Duodenal mucosa (tissue), 2 donors: ENCODE measurements around the gene ST8SIA6.

Experiments used
- H3K27ac ChIP-seq: one replicate; pipeline ENCODE4 v1.7.0; 2013; ENCODE audit warnings: low read depth, low read length
- H3K27me3 ChIP-seq, 2 donors: one replicate each; pipeline ENCODE4 v1.7.0; 2013; ENCODE audit warnings: low read length in 2 of 2, control low read depth in 1 of 2; ENCODE audit not compliant: insufficient read depth in 2 of 2, control insufficient read depth in 1 of 2
- H3K36me3 ChIP-seq, 2 donors: one replicate each; pipeline ENCODE4 v1.7.0; 2013; ENCODE audit warnings: low read length in 2 of 2, control low read depth in 1 of 2; ENCODE audit not compliant: insufficient read depth in 2 of 2, control insufficient read depth in 1 of 2
- H3K4me1 ChIP-seq, 2 donors: one replicate each; pipeline ENCODE4 v1.7.0; 2013; ENCODE audit warnings: low read length in 2 of 2, control low read depth in 1 of 2; ENCODE audit not compliant: insufficient read depth in 2 of 2, control insufficient read depth in 1 of 2
- H3K4me3 ChIP-seq, 2 donors: one replicate each; pipeline ENCODE4 v1.7.0; 2013; ENCODE audit warnings: low read length in 2 of 2, low read depth in 1 of 2
- H3K9ac ChIP-seq, 2 donors: one replicate each; pipeline ENCODE4 v1.7.0; 2013; ENCODE audit warnings: low read length in 2 of 2, low read depth in 1 of 2
- H3K9me3 ChIP-seq, 2 donors: one replicate each; pipeline ENCODE4 v1.7.0; 2013; ENCODE audit warnings: low read length in 2 of 2, control low read depth in 1 of 2; ENCODE audit not compliant: control insufficient read depth in 1 of 2

Gene ST8SIA6

DNA sequence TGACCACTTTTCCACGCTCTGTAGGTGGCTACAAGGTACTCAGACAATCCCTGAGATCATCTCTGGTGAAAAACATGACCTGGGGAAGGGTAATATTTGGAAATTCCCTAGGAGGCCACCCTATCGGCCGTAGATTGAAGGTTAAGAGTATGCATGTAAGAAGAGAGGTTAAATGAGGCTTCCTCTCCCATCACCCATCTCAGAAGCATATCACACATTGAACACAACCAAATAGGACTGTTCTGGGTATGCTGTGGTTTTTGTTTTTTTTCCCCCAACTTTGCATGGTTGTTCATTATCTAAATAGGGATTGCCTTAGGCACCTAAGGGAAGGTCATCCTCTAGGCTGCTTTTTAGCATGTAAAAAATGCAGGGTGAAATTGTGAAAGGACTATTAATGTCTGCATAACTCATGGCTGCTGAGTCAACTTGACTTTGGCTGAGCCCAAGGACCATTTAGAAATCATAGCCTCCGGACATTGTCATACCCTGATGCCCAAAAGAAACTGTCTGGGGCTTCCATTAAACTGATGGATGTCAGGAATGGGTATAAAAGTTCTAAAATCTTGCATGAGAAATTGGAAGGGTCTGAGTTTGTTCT is 24.7 kb upstream of the ST8SIA6 start:
- Histone ChIP-seq H3K27me3 (no peaks in the 10 kb centered on the region), H3K27ac (no peak overlapping the region), H3K36me3 (no peaks in the 10 kb centered on the region), H3K4me1 (no peaks in the 10 kb centered on the region), H3K9me3 (peaks cover 0 to 4% of the 10 kb centered on the region in 2 donors), H3K4me3 (no peak overlapping the region), H3K9ac (no peak overlapping the region)

DNA sequence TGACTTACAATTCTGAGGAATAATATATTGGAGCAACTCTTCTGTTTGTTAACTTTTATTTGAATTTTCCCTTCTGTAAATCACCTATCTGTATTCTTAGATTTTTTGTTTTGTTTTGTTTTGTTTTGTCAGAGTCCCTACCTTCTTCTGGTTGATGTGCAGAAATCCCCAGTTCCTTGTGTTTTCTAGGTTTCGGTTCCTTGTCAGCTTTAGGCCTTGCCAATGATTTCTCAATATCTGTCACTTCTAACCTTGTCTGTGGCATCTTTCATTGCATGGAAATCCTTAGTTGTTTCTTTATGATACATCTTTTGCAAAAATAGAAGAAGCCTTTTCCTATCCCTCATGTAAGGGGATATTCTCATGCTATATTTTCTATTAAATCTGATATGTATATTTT is 21.7 kb upstream of the ST8SIA6 start:
- Histone ChIP-seq H3K36me3 (no peaks in the 10 kb centered on the region), H3K9me3 (no peaks in the 10 kb centered on the region), H3K9ac (no peak overlapping the region), H3K27me3 (no peaks in the 10 kb centered on the region), H3K27ac (no peak overlapping the region), H3K4me3 (no peak overlapping the region), H3K4me1 (no peaks in the 10 kb centered on the region)

DNA sequence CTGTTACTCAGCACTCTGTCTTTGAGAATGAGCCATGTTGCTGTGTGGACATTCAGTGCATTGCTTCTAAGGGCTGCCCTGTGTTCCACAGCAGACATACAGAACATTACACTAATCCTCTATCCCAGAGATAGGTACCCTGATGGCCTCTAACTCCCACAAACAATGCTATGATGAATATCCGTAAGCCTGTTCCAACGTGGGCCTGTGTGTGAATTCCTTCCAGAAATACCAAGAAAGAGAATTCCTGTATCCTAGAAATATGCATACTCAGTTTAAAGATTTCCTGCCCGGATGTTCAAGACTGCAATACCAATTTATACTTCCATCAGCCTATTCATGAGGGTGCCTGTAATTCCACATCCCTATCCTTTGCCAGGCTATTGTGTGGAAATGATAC is 21.3 kb upstream of the ST8SIA6 start:
- Histone ChIP-seq H3K9ac (no peak overlapping the region), H3K4me1 (no peaks in the 10 kb centered on the region), H3K27me3 (no peaks in the 10 kb centered on the region), H3K9me3 (no peaks in the 10 kb centered on the region), H3K4me3 (no peak overlapping the region), H3K36me3 (no peaks in the 10 kb centered on the region), H3K27ac (no peak overlapping the region)

DNA sequence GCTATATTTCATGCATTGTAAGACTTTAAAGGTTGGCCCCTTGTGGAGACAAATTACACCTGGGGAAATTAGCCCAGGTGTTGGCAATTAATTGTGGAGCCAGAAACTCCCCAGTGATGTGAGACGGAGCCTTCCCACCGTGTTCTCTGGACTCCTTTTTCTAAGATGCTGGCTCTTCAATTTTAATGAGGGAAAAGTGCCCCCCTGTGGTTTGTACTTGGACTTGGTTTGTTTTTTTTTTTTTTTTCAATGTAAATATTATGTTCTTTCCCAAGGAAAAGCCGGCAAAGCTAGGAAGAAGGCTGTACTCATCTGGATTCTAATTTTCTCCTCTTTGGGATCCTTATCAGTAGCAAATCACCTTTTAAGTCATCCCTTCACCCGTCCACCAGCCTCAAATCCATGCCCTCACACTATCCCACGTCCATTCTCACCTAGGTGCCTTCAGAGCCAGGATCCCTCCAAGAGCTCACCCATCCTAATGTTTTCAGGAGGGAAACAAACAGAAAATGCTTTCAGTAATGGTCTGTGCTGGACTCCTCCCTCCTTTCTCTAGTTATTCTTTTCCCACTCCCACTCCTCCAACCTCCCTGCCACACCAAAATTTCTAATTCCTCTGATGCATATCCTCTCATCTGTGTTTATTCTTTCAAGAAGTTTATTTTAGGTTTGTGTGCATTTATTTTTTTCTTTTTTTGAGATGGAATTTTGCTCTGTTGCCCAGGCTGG is 20.4 kb upstream of the ST8SIA6 start:
- Histone ChIP-seq H3K27me3 (no peaks in the 10 kb centered on the region), H3K9ac (no peak overlapping the region), H3K36me3 (no peaks in the 10 kb centered on the region), H3K9me3 (no peaks in the 10 kb centered on the region), H3K27ac (no peak overlapping the region), H3K4me1 (no peaks in the 10 kb centered on the region), H3K4me3 (no peak overlapping the region)

DNA sequence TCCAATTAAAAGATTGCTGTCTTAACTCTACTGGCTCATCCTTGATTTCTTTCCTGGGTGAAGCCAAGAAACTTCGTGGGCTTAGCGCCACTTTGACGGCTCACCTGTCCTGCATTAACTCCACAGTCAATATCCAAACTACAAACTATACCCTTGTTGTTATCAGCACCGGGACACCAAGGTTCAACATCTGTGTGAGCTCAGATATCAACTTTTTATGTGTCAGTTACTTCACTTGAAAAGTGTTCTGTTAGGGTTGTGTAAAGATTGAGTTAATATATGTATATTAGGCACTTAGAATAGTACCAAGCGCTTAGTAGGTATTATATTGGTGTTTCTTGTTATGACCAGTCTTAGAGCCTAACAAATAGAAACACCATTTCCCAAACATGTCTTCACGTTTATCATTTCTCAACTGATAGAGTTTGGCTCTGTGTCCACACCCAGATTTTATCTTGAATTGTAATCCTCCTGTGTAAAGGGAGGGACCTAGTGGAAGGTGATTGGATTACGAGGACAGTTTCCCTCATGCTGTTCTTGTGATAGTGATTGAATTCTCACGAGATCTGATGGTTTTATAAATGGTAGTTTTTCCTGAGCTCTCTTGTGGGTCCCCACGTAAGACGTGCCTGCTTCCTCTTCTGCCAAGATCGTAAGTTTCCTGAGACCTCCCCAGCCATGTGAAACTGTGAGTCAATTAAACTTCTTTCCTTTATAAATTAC is 19.0 kb upstream of the ST8SIA6 start:
- H3K4me3 ChIP-seq: no peak overlapping the region
- H3K27ac ChIP-seq: no peak overlapping the region
- no peaks in the 10 kb centered on the region for H3K27me3 ChIP-seq
- no peaks in the 10 kb centered on the region for H3K9me3 ChIP-seq
- H3K36me3 ChIP-seq: no peaks in the 10 kb centered on the region
- no peaks in the 10 kb centered on the region for H3K4me1 ChIP-seq
- H3K9ac ChIP-seq: no peak overlapping the region

DNA sequence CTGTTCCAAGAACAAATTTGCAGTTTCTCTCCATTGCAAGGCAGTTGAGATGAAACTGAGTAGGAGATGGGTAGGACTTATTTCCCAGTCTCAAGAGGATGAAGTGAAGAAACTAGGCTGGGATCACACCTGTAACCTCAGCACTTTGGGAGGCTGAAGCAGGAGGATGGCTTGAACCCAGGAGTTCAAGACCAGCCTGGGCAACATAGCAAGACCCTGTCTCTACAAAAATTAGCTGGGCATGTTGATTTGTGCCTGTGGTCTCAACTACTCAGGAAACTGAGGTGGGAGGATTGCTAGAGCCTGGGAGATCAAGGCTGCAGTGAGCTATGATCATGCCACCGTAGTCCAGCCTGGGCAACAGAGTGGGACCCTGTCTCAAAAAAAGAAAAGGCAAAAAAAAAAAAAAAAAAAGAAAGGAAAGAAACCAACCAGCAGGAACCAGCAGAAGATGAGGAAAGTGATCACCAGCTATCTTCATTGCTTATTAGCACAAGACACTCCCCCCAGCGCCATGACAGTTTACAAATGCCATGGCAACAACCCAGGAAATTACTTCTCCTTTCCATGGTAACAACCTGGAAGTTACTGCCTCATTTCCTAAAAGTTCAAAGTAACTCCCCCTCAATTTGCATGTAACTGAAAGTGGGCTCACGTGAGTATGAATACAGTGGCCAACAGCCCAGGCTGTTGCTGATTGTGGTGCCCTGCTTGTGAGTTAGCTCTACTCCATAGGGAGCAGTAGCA is 18.3 kb upstream of the ST8SIA6 start:
- Histone ChIP-seq H3K27me3 (no peaks in the 10 kb centered on the region), H3K4me3 (no peak overlapping the region), H3K27ac (no peak overlapping the region), H3K4me1 (no peaks in the 10 kb centered on the region), H3K36me3 (no peaks in the 10 kb centered on the region), H3K9ac (no peak overlapping the region), H3K9me3 (no peaks in the 10 kb centered on the region)

DNA sequence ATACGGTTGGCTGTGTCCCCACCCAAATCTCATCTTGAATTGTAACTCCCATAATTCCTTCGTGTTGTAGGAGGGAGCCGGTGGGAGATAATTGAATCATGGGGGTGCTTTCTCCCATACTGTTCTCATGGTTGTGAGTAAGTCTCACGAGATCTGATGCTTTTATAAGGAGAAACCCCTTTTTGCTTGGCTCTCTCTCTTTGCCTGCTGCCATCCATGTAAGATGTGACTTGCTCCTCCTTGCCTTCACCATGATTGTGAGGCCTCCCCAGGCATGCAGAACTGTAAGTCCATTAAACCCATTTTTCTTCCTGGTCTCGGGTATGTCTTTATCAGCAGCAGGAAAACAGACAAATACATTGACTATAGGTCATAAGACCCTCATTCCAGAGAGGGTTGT is 15.9 kb upstream of the ST8SIA6 start:
- no peaks in the 10 kb centered on the region for H3K9me3 ChIP-seq
- no peak overlapping the region for H3K9ac ChIP-seq
- H3K36me3 ChIP-seq: no peaks in the 10 kb centered on the region
- no peaks in the 10 kb centered on the region for H3K4me1 ChIP-seq
- no peak overlapping the region for H3K27ac ChIP-seq
- no peak overlapping the region for H3K4me3 ChIP-seq
- no peaks in the 10 kb centered on the region for H3K27me3 ChIP-seq

DNA sequence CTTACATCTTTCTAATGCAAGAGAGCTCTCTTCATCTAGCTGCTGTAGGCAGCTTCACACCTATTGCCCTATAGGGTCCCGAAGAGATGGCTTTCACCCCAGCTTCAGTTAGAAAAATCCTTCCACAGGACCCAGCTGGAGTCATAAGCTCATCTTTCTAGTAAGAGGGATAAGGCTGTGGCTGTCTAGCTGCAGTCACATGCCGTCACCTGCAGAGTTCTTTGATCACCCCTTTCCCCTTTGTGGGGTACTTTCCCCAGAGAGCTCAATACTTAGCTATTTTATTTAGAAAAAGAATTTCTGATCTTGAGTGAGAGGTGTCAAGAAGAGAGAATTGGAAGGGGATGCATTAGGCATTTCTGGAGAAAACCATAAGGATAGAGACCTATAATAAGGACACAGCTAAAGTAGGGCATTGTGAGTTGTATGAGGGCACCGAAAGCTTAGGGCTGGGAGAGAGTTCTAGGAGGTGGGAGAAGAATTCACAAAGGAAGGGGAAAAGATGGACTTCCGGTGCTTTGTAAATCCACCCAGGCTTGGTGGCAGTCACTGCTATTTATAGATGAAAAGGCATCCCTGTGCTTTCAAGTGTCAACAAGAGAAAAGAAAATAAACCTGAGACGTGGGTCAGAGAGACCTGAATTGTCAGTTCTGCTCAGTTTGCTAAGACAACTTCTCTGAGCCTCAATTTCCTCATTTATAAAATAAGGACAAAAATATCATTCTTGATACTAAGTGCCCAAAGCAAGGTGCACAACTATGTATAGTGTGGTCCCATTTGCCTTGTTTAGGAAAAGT is 11.1 kb upstream of the ST8SIA6 start:
- H3K4me3 ChIP-seq: no peak overlapping the region
- no peaks in the 10 kb centered on the region for H3K27me3 ChIP-seq
- H3K9ac ChIP-seq: no peak overlapping the region
- no peaks in the 10 kb centered on the region for H3K36me3 ChIP-seq
- H3K4me1 ChIP-seq: no peaks in the 10 kb centered on the region
- H3K9me3 ChIP-seq: no peaks in the 10 kb centered on the region
- H3K27ac ChIP-seq: no peak overlapping the region

DNA sequence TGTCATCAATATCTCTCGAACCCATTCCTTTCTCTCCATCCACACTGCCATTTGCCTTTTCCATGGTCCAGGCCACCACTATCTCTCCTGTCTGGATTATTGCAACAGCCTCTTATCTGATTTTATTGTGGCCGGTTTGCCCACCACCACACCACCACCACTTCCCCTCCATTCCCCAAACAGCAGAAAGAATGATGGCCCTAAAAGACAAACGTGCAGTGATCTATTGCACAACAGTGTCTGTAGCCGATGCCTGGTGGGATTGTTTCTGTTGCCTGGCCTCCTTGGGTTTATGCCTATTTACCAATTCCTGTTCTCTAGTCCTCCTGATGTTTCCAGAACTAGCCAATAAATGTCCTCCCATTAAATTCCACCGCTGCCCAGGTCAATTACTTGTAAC is 10.2 kb upstream of the ST8SIA6 start:
- Histone ChIP-seq H3K9me3 (no peaks in the 10 kb centered on the region), H3K36me3 (no peaks in the 10 kb centered on the region), H3K4me3 (no peak overlapping the region), H3K4me1 (no peaks in the 10 kb centered on the region), H3K27ac (no peak overlapping the region), H3K9ac (no peak overlapping the region), H3K27me3 (no peaks in the 10 kb centered on the region)
